AG04449 (cell line): Measurements from ENCODE around the gene SGMS1.
A peak's percentile ranks its signal among the peaks of the same experiment; 100 is the strongest.

Experiments
- CTCF ChIA-PET: fragments of 350-600 bp; formaldehyde crosslinking; extraction: SDS; loops from one replicate; lab custom pipeline; 2021; ENCODE audit warnings: antibody characterized with exemption; lab: Yijun Ruan, JAX
- POLR2A ChIA-PET: fragments of 400-600, 350-600 bp; formaldehyde crosslinking; extraction: SDS; loops from one replicate; lab custom pipeline; 2020; ENCODE audit warnings: antibody characterized with exemption, inconsistent platforms; lab: Yijun Ruan, JAX
- DNase-seq: peaks from one replicate; pipeline ENCODE4 v3.0.0-alpha.2; 2010; ENCODE audit warnings: low read depth, low spot score
- H3K4me3 ChIP-seq: 2 replicates; pipeline ENCODE4 v1.5.1; 2011; ENCODE audit warnings: low read depth, mild to moderate bottlenecking, control low read depth, low read length
- CTCF ChIP-seq: IDR thresholded peaks from one replicate; pipeline ENCODE4 v1.5.1; 2011; ENCODE audit warnings: mild to moderate bottlenecking, moderate library complexity, low read length, control low read depth, inconsistent platforms; ENCODE audit not compliant: insufficient read depth; ENCODE audit errors: missing control alignments

Gene SGMS1

GRCh38 chr10:50565301-50566083, 58.3 kb downstream of the SGMS1 start:
- CTCF ChIA-PET: interaction anchor here (1.1 kb wide), 1 partner anchor 11 kb away, joined by 3 read pairs; no protein-coding TSS in a partner anchor
- no peak for DNase-seq

GRCh38 chr10:50563906-50564305, 59.9 kb downstream of the SGMS1 start:
- no peak overlapping the region for H3K4me3 ChIP-seq
- no peak for DNase-seq
- TF ChIP-seq CTCF: no peak
- ChIA-PET POLR2A (no interaction called here), CTCF (no interaction called here)

More at GRCh38 chr10:50565301-50566083, 58.3 kb downstream of the SGMS1 start:
- no peak for TF ChIP-seq CTCF
- POLR2A ChIA-PET: no interaction called here
- no peak overlapping the region for H3K4me3 ChIP-seq

- ChIA-PET POLR2A (interaction anchor here (0.6 to 1.2 kb wide), 2 partner anchors 16 to 44 kb away, joined by 3 read pairs; no protein-coding TSS in a partner anchor), CTCF (interaction anchor here (0.9 to 1.4 kb wide), 4 partner anchors 10 to 66 kb away, joined by 3 to 6 read pairs (median 4); no protein-coding TSS in a partner anchor)
- DNase-seq: no peak
- peak; percentile 46 for TF ChIP-seq CTCF
- H3K4me3 ChIP-seq: no peak overlapping the region
These were observed 61.9 kb downstream of the SGMS1 start for GRCh38 chr10:50561816-50562215.

- CTCF ChIA-PET: interaction anchor here (0.9 to 1.4 kb wide), 4 partner anchors 9 to 67 kb away, joined by 3 to 6 read pairs (median 4); no protein-coding TSS in a partner anchor
- POLR2A ChIA-PET: interaction anchor here (0.6 to 1.2 kb wide), 2 partner anchors 17 to 44 kb away, joined by 3 read pairs; no protein-coding TSS in a partner anchor
- no peak overlapping the region for H3K4me3 ChIP-seq
- peak; percentile 90 for DNase-seq
- no peak for TF ChIP-seq CTCF
These were observed 62.5 kb downstream of the SGMS1 start for GRCh38 chr10:50561266-50561665.

- no peak overlapping the region for H3K4me3 ChIP-seq
- ChIA-PET POLR2A (no interaction called here), CTCF (no interaction called here)
- TF ChIP-seq CTCF: no peak
- DNase-seq: no peak
These were observed 63.4 kb downstream of the SGMS1 start for GRCh38 chr10:50560370-50560769.

GRCh38 chr10:50558371-50558770, 65.4 kb downstream of the SGMS1 start:
- no peak for DNase-seq
- CTCF ChIA-PET: no interaction called here
- no peak overlapping the region for H3K4me3 ChIP-seq
- no peak for TF ChIP-seq CTCF
- POLR2A ChIA-PET: no interaction called here
